Medulla oblongata (tissue), 1 donor: ENCODE measurements around the gene SLAIN2.

Experiments used
- DNase-seq: peaks from one replicate; pipeline ENCODE4 v3.0.0-alpha.2; 2015; ENCODE audit errors: extremely low spot score

Gene SLAIN2

GRCh38 chr4:48334236-48334635, 7.1 kb upstream of the SLAIN2 start:
- no peak for DNase-seq

GRCh38 chr4:48334900-48335384, 6.4 kb upstream of the SLAIN2 start:
- DNase-seq = no peak

- no peak for DNase-seq
Measured at GRCh38 chr4:48336146-48336870, 5.0 kb upstream of the SLAIN2 start.

GRCh38 chr4:48337731-48338130, 3.6 kb upstream of the SLAIN2 start:
- no peak for DNase-seq

GRCh38 chr4:48339642-48340041, 1.7 kb upstream of the SLAIN2 start:
- no peak for DNase-seq

- DNase-seq = peak; percentile 46
Measured at GRCh38 chr4:48340276-48340964, 909 bp upstream of the SLAIN2 start.

GRCh38 chr4:48341776-48342605, 662 bp downstream of the SLAIN2 start:
- DNase-seq = peak; percentile 46

- DNase-seq = no peak
Measured at GRCh38 chr4:48342606-48342880, 1.2 kb downstream of the SLAIN2 start.

- DNase-seq = peak; percentile 6
Measured at GRCh38 chr4:48343035-48343434, 1.7 kb downstream of the SLAIN2 start.

GRCh38 chr4:48343551-48343950, 2.2 kb downstream of the SLAIN2 start:
- DNase-seq = no peak

GRCh38 chr4:48345542-48345941, 4.2 kb downstream of the SLAIN2 start:
- no peak for DNase-seq

- DNase-seq = no peak
Measured at GRCh38 chr4:48346594-48346993, 5.3 kb downstream of the SLAIN2 start.

- DNase-seq = no peak
Measured at GRCh38 chr4:48347282-48347921, 6.1 kb downstream of the SLAIN2 start.

GRCh38 chr4:48350871-48351270, 9.5 kb downstream of the SLAIN2 start:
- no peak for DNase-seq

- no peak for DNase-seq
Measured at GRCh38 chr4:48352793-48353192, 11.5 kb downstream of the SLAIN2 start.

GRCh38 chr4:48356355-48356754, 15.0 kb downstream of the SLAIN2 start:
- no peak for DNase-seq

- DNase-seq = no peak
Measured at GRCh38 chr4:48360285-48361011, 19.1 kb downstream of the SLAIN2 start.

GRCh38 chr4:48361012-48361400, 19.7 kb downstream of the SLAIN2 start:
- no peak for DNase-seq

GRCh38 chr4:48366611-48367010, 25.3 kb downstream of the SLAIN2 start:
- no peak for DNase-seq

- no peak for DNase-seq
Measured at GRCh38 chr4:48367016-48367415, 25.7 kb downstream of the SLAIN2 start.

- DNase-seq = no peak
Measured at GRCh38 chr4:48368389-48368788, 27.1 kb downstream of the SLAIN2 start.
